ENCODE data around the gene KDM3B. TPM values are rescaled to one million over a fixed set of nuclear protein-coding genes. Genes with fewer than 3 reads are reported as not detected.

KDM3B gene
- total and polyA plus RNA-seq, 12 donors: 11.9 to 57.3 (median 46.7) TPM

- Histone ChIP-seq H3K27ac (no peak overlapping the region), H3K36me3 (peaks cover 0 to 27% (median 19%) of the 10 kb centered on the region in 9 donors), H3K4me1 (peaks cover 2 to 31% (median 24%) of the 10 kb centered on the region in 9 donors), H3K27me3 (no peaks in the 10 kb centered on the region), H3K4me3 (peak overlapping the region in 3 of 10 donors; percentile 87 to 98 (median 94)), H3K9me3 (no peaks in the 10 kb centered on the region)
- ATAC-seq: no peak
- TF ChIP-seq CTCF (IDR thresholded peaks at IDR 0.05): no peak
- intact Hi-C loops (cut with DNase I): loop anchor here in 2 of 10 donors (5.0 to 10.0 kb wide), 2 partner anchors 33 to 76 kb away; partner anchors contain the start of gene ETF1 (in 1 of the 2)
- DNase-seq: no peak
- 91 to 92% methylated on average over 8 of the region's 8 CpGs for WGBS, 2 donors
Measured at GRCh38 chr5:138468966-138469539, 116.6 kb downstream of the KDM3B start.

- Histone ChIP-seq H3K27ac (peak overlapping the region in 1 of 10 donors; percentile 26), H3K36me3 (peaks cover 0 to 27% (median 19%) of the 10 kb centered on the region in 9 donors), H3K9me3 (no peaks in the 10 kb centered on the region), H3K4me3 (no peak overlapping the region), H3K27me3 (no peaks in the 10 kb centered on the region), H3K4me1 (peaks cover 2 to 29% (median 22%) of the 10 kb centered on the region in 9 donors)
- 67 to 75% methylated on average over 8 of the region's 8 CpGs for WGBS, 2 donors
- DNase-seq (peak in 1 of 2 donors; percentile 47), ATAC-seq (peak in 6 of 8 donors; percentile 9 to 38 (median 18))
- intact Hi-C loops (cut with DNase I): loop anchor here in 2 of 10 donors (5.0 to 10.0 kb wide), 2 partner anchors 33 to 75 kb away; partner anchors contain the start of gene ETF1 (in 1 of the 2)
- no peak for TF ChIP-seq CTCF (IDR thresholded peaks at IDR 0.05)
Measured at GRCh38 chr5:138469540-138470321, 117.2 kb downstream of the KDM3B start.

- peak overlapping the region in 1 of 10 donors; percentile 26 for H3K27ac ChIP-seq
- TF ChIP-seq CTCF (IDR thresholded peaks at IDR 0.05): no peak
- intact Hi-C loops (cut with DNase I): no loop called here
- H3K4me3 ChIP-seq: no peak overlapping the region
- H3K36me3 ChIP-seq: peaks cover 0 to 27% (median 19%) of the 10 kb centered on the region in 9 donors
- WGBS, 2 donors: 78% methylated on average over 3 of the region's 3 CpGs
- H3K9me3 ChIP-seq: no peaks in the 10 kb centered on the region
- no peaks in the 10 kb centered on the region for H3K27me3 ChIP-seq
- peaks cover 2 to 29% (median 22%) of the 10 kb centered on the region in 9 donors for H3K4me1 ChIP-seq
- DNase-seq (no peak), ATAC-seq (peak in 5 of 8 donors; percentile 6 to 27 (median 14))
Measured at GRCh38 chr5:138470322-138471051, 118.0 kb downstream of the KDM3B start.

- no peak for TF ChIP-seq CTCF (IDR thresholded peaks at IDR 0.05)
- Histone ChIP-seq H3K36me3 (peaks cover 0 to 27% (median 19%) of the 10 kb centered on the region in 9 donors), H3K27ac (no peak overlapping the region), H3K4me3 (no peak overlapping the region), H3K27me3 (no peaks in the 10 kb centered on the region), H3K4me1 (peaks cover 0 to 25% (median 19%) of the 10 kb centered on the region in 9 donors), H3K9me3 (no peaks in the 10 kb centered on the region)
- DNase-seq (no peak), ATAC-seq (no peak)
- WGBS, 2 donors: 85 to 98% methylated on average over 2 of the region's 2 CpGs
- intact Hi-C loops (cut with DNase I): no loop called here
Measured at GRCh38 chr5:138471052-138471361, 118.5 kb downstream of the KDM3B start.

All from heart right ventricle (tissue), 16 donors.